Kidney epithelial cell (primary cell): ENCODE results near the gene CEND1. TPM values are rescaled to one million over a fixed set of nuclear protein-coding genes. Genes with fewer than 3 reads are reported as not detected.

Experiments
- DNase-seq: peaks from one replicate; pipeline ENCODE4 v3.0.0-alpha.2; 2010; ENCODE audit warnings: low read depth
- H3K27me3 ChIP-seq: 2 replicates; pipeline ENCODE4 v1.6.0; 2011; ENCODE audit warnings: low read length; ENCODE audit not compliant: control insufficient read depth, insufficient read depth
- H3K36me3 ChIP-seq: 2 replicates; pipeline ENCODE4 v1.5.1; 2011; ENCODE audit warnings: low read length; ENCODE audit not compliant: control insufficient read depth, insufficient read depth
- H3K4me3 ChIP-seq: 2 replicates; pipeline ENCODE4 v1.5.1; 2011; ENCODE audit warnings: low read depth, mild to moderate bottlenecking, control low read depth, low read length
- CTCF ChIP-seq: IDR thresholded peaks from 2 replicates; pipeline ENCODE4 v1.5.1; 2011; ENCODE audit warnings: mild to moderate bottlenecking, moderate library complexity, low read length, control low read depth, inconsistent platforms; ENCODE audit not compliant: insufficient read depth, poor library complexity, severe bottlenecking
- total RNA-seq: library from RNA; depleted of rRNA; stranded (reverse); fragments of >200 nt; gene quantifications from 2 replicates; pipeline ENCODE4 v1.2.3, GENCODE V29; 2015

CEND1 gene
- total RNA-seq, 1 donor from 2014 or later: 0.25 TPM

GRCh38 chr11:765025-765801 lies 24.7 kb downstream of the CEND1 start:
- peak; percentile 77 for TF ChIP-seq CTCF
- Histone ChIP-seq H3K36me3 (peaks cover 8% of the 10 kb centered on the region), H3K4me3 (no peak overlapping the region), H3K27me3 (no peaks in the 10 kb centered on the region)
- DNase-seq: no peak

GRCh38 chr11:764322-765024 lies 25.4 kb downstream of the CEND1 start:
- peaks cover 8% of the 10 kb centered on the region for H3K36me3 ChIP-seq
- DNase-seq: no peak
- H3K4me3 ChIP-seq: no peak overlapping the region
- no peaks in the 10 kb centered on the region for H3K27me3 ChIP-seq
- TF ChIP-seq CTCF: no peak

DNA sequence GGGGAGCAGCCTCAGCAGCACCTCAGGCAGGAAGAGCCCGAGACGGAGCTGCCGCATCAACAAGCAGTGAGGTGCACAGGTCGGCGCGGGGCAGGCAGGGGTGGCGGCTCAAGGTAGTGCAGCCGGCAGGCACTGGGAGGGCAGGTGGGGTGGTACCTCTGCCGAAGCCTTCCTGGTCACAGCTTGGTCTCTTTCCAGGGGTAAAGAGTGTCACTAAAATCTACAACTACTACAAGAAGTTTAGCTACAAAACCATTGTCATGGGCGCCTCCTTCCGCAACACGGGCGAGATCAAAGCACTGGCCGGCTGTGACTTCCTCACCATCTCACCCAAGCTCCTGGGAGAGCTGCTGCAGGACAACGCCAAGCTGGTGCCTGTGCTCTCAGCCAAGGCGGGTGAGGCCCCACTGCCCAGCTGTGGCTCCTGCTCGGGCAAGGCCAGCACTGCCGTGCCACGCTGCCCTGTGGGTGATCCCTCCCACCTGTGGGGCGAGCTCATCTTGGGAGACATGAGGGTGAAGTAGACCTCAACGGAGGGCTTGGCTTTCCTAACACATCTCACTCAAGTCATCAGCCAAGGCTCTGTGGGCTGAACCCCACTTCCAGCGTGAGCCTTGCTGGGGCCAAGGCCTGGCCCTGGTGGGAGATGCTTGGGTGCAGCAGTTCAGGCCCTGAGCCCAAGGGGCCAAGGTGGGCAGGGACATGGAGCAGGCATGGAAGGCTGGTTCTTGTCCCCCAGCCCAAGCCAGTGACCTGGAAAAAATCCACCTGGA lies 26.2 kb downstream of the CEND1 start:
- H3K36me3 ChIP-seq: peaks cover 8% of the 10 kb centered on the region
- no peak for TF ChIP-seq CTCF
- H3K4me3 ChIP-seq: no peak overlapping the region
- DNase-seq: no peak
- no peaks in the 10 kb centered on the region for H3K27me3 ChIP-seq

DNA sequence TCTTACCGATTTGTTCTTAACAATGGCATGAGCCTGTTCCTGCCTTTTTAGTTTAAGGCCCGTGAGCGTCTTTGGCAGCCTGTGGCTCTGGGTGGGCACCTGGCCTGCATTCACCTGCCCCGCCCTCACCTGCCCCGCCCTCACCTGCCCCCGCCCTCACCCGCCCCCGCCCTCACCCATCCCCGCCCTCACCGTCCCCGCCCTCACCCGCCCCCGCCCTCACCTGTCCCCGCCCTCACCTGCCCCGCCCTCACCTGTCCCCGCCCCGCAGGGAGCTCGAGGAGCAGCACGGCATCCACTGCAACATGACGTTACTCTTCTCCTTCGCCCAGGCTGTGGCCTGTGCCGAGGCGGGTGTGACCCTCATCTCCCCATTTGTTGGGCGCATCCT lies 26.8 kb downstream of the CEND1 start:
- no peak for DNase-seq
- Histone ChIP-seq H3K4me3 (no peak overlapping the region), H3K36me3 (peaks cover 8% of the 10 kb centered on the region), H3K27me3 (no peaks in the 10 kb centered on the region)
- no peak for TF ChIP-seq CTCF

DNA sequence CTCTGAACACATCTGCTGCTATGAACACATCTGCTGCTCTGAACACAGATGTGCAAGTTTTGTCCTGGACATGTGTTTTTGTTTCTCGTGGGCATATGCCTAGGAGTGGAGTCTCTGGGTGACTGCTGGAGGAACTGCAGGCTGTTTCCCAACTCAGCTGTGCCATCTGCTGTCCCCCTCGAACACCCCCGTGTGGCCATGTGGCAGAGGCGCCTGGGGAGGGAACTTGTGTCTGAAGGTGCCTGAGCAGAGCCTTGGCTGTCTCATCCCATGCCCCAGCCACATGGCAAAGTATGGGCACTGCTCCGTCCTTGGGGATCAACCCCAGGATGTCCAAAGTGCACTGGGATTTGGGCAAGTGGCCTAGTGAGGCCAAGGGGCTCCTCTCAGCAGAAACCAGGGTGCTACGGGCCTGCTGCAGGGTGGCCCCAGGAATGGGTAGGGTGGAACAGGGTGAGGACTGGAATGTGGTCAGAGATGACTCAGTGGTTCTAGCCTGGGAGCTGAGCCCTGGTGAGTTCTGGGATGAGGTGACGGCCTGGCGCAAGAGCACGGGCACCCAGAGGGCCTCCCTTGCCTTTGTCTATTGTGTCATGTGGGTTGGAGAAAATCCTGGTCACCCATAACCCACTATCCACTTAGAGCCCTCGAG lies 27.3 kb downstream of the CEND1 start:
- Histone ChIP-seq H3K27me3 (no peaks in the 10 kb centered on the region), H3K4me3 (no peak overlapping the region), H3K36me3 (peaks cover 8% of the 10 kb centered on the region)
- peak; percentile 14 for TF ChIP-seq CTCF
- no peak for DNase-seq
